Erythroblast (primary cell): Measurements from ENCODE around the gene RPL7A.
"Not testable (repeated sequence)": the region's sequence is repeated elsewhere in the genome, so short reads cannot be mapped to it uniquely, and the experiment has no call there.

ENCODE experiments used
- DNase-seq, 2 experiments: peaks; one replicate each; lab custom pipeline; 2025; lab: John Stamatoyannopoulos, UW
- GATA1 ChIP-seq: IDR thresholded peaks from 2 replicates; pipeline ENCODE4 v1.6.1; 2011; ENCODE audit warnings: low read depth, mild to moderate bottlenecking, control low read depth, low read length, moderate library complexity
- POLR2A ChIP-seq: IDR thresholded peaks from 2 replicates; pipeline ENCODE4 v1.6.1; 2011; ENCODE audit warnings: mild to moderate bottlenecking, low read length

Gene RPL7A

GRCh38 chr9:133320421-133320881 lies 27.6 kb upstream of the RPL7A start:
- DNase-seq = no peak
- TF ChIP-seq POLR2A (no peak), GATA1 (no peak)

GRCh38 chr9:133321411-133321935 lies 26.5 kb upstream of the RPL7A start:
- no peak for DNase-seq
- TF ChIP-seq GATA1 = no peak
- no peak for TF ChIP-seq POLR2A

- DNase-seq = no peak
- TF ChIP-seq POLR2A (no peak), GATA1 (no peak)
Observed at GRCh38 chr9:133322701-133323100, 25.3 kb upstream of the RPL7A start.

GRCh38 chr9:133323211-133323610 lies 24.8 kb upstream of the RPL7A start:
- no peak for DNase-seq
- TF ChIP-seq GATA1 (no peak), POLR2A (no peak)

- no peak for DNase-seq
- TF ChIP-seq GATA1 = no peak
- TF ChIP-seq POLR2A = no peak
Observed at GRCh38 chr9:133323991-133324703, 23.9 kb upstream of the RPL7A start.

GRCh38 chr9:133327021-133327420 lies 21.0 kb upstream of the RPL7A start:
- DNase-seq = not testable (repeated sequence)

DNA sequence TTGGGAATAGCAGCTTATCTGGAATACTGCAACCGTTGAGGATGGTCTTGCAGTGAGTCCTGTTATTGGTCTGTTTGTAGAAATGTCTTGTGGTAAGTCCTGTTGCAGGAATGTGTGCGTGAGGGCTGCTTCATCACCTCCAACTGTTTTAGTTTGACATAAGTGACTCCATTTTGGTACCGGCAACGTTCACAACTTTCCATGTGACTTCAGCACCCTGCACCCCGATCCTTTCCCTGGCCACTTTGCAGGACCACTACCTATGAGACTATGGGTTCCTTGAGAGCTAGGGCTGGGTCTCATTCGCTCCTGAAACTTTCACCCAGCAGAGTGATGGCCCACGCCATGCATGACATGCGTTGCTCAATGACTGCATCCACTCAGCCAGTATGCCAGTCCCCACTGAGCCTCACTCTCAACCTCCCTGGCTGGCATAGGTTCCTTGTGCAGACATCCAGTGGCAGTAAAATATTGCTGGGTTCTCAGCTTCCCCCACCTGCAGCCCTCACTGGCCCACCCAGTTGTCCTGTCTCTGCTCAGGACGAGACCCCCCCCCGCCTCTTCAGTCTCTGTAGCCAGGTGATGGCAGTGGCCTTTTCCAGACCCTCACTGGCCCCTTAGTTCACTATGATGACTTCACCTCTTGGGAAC lies 20.1 kb upstream of the RPL7A start:
- TF ChIP-seq POLR2A (no peak), GATA1 (no peak)
- DNase-seq = no peak

DNA sequence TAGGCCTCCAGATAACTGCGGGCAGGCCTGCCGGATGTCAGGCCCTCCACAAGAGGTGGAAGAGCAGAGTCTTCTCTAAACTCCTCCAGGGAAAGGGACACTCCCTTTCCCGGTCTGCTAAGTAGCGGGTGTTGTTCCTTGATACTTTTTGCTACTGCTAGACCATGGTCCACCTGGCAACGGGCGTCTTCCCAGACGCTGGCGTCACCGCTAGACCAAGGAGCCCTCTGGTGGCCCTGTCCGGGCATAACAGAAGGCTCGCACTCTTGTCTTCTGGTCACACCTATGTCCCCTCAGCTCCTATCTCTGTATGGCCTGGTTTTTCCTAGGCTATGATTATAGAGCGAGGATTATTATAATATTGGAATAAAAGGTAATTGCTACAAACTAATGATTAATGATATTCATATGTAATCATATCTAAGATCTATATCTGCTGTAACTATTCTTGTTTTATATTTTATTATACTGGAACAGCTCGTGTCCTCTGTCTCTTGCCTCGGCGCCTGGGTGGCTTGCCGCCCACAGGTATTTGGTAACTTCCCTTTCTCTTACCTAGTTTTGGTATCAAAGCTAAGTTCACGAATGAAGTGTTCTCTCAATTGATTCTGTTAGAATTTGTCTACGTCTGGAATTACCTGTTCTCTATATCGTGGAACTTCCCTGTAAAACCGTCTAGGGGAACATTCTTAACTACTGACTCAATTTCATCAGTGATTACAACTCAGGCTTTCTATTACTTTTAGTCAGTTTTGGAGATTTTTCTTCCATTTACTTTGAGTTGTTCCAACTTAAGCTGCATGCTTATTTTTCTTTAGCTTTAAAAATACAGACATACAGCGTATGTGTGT lies 18.5 kb upstream of the RPL7A start:
- peak in 1 of 2 experiments; percentile 38 for DNase-seq

- DNase-seq = no peak
- TF ChIP-seq POLR2A (no peak), GATA1 (no peak)
Observed at GRCh38 chr9:133331221-133331620, 16.8 kb upstream of the RPL7A start.

GRCh38 chr9:133331641-133332380 lies 16.2 kb upstream of the RPL7A start:
- TF ChIP-seq GATA1 = no peak

DNA sequence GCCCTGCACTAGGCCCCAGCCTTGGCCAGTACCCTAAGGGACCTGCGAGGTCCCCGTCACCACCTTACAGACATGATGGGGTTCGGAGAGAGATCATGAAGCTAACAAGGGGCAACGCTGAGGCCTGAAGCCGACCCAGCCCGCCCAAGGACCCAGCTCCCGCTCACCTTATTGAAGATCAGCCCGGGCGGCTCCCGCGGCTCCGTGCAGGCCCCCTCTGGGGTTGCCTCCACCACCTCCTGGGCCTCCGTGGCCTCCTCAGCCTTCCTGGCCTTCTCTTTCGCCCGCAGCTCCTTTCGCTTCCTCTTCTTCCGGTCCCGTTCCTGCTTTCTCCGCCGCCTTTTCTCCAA lies 15.7 kb upstream of the RPL7A start:
- TF ChIP-seq POLR2A (no peak), GATA1 (no peak)
- DNase-seq = no peak

More at GRCh38 chr9:133331641-133332380, 16.2 kb upstream of the RPL7A start:
- DNase-seq = no peak

DNA sequence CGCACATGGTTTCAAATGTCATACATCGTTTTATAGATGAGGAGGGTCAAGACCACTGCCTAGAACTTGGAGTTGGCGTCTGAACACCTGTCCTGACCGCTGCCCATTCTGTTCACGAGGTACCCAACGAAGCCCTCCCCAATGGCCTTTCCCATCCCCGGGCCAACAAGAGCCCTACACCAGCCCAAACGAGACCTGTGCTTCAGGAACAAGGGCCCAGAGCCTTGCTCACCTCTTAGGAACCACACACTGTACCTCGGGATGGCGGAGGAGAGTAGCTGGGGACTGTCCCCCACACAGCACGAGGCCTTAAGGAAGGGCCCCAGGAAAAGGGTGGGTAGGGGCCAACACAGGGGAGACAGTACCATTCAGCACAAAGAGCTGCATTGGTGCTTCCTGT lies 15.0 kb upstream of the RPL7A start:
- DNase-seq = no peak
- no peak for TF ChIP-seq GATA1
- TF ChIP-seq POLR2A = no peak

DNA sequence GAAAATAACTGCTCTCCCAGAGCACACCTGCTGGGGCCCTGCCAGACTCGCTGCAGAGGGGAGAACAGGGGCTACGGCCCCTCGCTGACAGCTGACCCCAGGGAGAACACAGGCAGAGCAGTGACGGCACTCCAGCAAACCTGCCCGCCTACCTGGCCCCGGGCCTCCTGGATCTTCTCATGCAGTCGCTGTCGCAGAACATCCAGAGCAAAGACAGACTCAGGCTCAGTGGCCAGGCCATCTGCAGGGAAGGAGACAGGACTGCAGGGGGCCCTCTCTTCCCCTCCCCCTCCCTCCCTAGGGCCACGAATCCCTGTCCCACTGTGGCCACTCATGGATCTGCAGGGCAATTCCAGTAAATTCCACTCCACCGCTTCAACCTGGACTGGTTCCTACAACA lies 14.5 kb upstream of the RPL7A start:
- TF ChIP-seq GATA1 = no peak
- TF ChIP-seq POLR2A = no peak
- DNase-seq = no peak

- TF ChIP-seq POLR2A = no peak
- TF ChIP-seq GATA1 = no peak
- no peak for DNase-seq
Observed at GRCh38 chr9:133334161-133334560, 13.9 kb upstream of the RPL7A start.

- DNase-seq = not testable (repeated sequence)
Observed at GRCh38 chr9:133334888-133335287, 13.1 kb upstream of the RPL7A start.
